DMS114 treated with DMSO at 0.1 percent for 48 hours (cell line): ENCODE results near the gene ZNF8.
"Not testable (repeated sequence)": the region's sequence is repeated elsewhere in the genome, so short reads cannot be mapped to it uniquely, and the experiment has no call there.

Source experiments
- DNase-seq: peaks from one replicate; lab custom pipeline; 2025; ENCODE audit not compliant: unreplicated experiment; lab: John Stamatoyannopoulos, UW

The ZNF8 gene

GRCh38 chr19:58294743-58295374 lies 16.1 kb downstream of the ZNF8 start:
- DNase-seq: no peak

GRCh38 chr19:58296104-58296503 lies 17.3 kb downstream of the ZNF8 start:
- DNase-seq: no peak

- DNase-seq: no peak
These were observed 21.9 kb downstream of the ZNF8 start for GRCh38 chr19:58300620-58301019.

GRCh38 chr19:58304255-58304654 lies 25.5 kb downstream of the ZNF8 start:
- no peak for DNase-seq

GRCh38 chr19:58304748-58305064 lies 26.0 kb downstream of the ZNF8 start:
- peak; percentile 78 for DNase-seq

GRCh38 chr19:58305065-58305931 lies 26.5 kb downstream of the ZNF8 start, which contains the start of gene ERVK3-1:
ERVK3-1 (plus strand) TSS chr19:58305377; CDS start chr19:58312169, 6,792 bp downstream.
- peak; percentile 97 for DNase-seq

GRCh38 chr19:58305932-58306323 lies 27.2 kb downstream of the ZNF8 start:
- no peak for DNase-seq

- no peak for DNase-seq
These were observed 29.0 kb downstream of the ZNF8 start for GRCh38 chr19:58307736-58308135.

- not testable (repeated sequence) for DNase-seq
These were observed 31.9 kb downstream of the ZNF8 start for GRCh38 chr19:58310685-58311084.

GRCh38 chr19:58311345-58311865 lies 32.6 kb downstream of the ZNF8 start:
- no peak for DNase-seq

GRCh38 chr19:58315580-58315979 lies 36.8 kb downstream of the ZNF8 start:
- no peak for DNase-seq

- DNase-seq: no peak
These were observed 38.8 kb downstream of the ZNF8 start for GRCh38 chr19:58317476-58318072.

- no peak for DNase-seq
These were observed 39.5 kb downstream of the ZNF8 start for GRCh38 chr19:58318297-58318696.

GRCh38 chr19:58319241-58319640 lies 40.5 kb downstream of the ZNF8 start:
- no peak for DNase-seq

GRCh38 chr19:58325311-58326022 lies 46.7 kb downstream of the ZNF8 start:
- DNase-seq: no peak

- no peak for DNase-seq
These were observed 47.8 kb downstream of the ZNF8 start for GRCh38 chr19:58326501-58326913.

- peak; percentile 94 for DNase-seq
These were observed 48.4 kb downstream of the ZNF8 start, which contains the start of gene ZSCAN22 for GRCh38 chr19:58326914-58327726. ZSCAN22 (plus strand) TSS chr19:58326994; CDS start chr19:58334803, 7,809 bp downstream.

GRCh38 chr19:58328999-58329398 lies 50.2 kb downstream of the ZNF8 start:
- no peak for DNase-seq

- no peak for DNase-seq
These were observed 51.7 kb downstream of the ZNF8 start for GRCh38 chr19:58330458-58330857.

GRCh38 chr19:58332697-58333096 lies 53.9 kb downstream of the ZNF8 start:
- no peak for DNase-seq
